K562 (cell line): ENCODE results near the gene KCTD11. TPM values are rescaled to one million over a fixed set of nuclear protein-coding genes. Genes with fewer than 3 reads are reported as not detected.

Experiments
- ATAC-seq: fragments of 200-7000 bp; cut with Tn5 transposase; 3 replicates; pipeline ENCODE4 v1.9.1; 2020; ENCODE audit warnings: moderate library complexity
- BruUV-seq: library from RNA; stranded (reverse); fragments of 400-500 nt; replicated peaks from 2 replicates; lab custom pipeline; 2021; lab: Mats Ljungman, UMichigan
- CTCF ChIA-PET: fragments of 300-600 bp; formaldehyde crosslinking; extraction: SDS; loops from one replicate; lab custom pipeline; 2021; ENCODE audit warnings: low intra/inter-chr PET ratio; lab: Yijun Ruan, JAX
- POLR2A ChIA-PET: fragments of 300-600, 350-650 bp; sonication (Branson Sonifier 250); formaldehyde crosslinking; extraction: SDS; loops from one replicate; lab custom pipeline; 2021; ENCODE audit warnings: antibody characterized with exemption, inconsistent platforms; lab: Yijun Ruan, JAX
- DNase-seq, 4 experiments: peaks; one replicate each; pipeline versions ENCODE4 v3.0.0 to v3.0.0-alpha.2; 2011 to 2018; ENCODE audit warnings: low spot score in 3 of 4, mixed read lengths in 3 of 4; ENCODE audit errors: extremely low read depth in 1 of 4
- FAIRE-seq: peaks from 2 replicates; lab custom pipeline; 2011; peaks lifted over from hg19 to GRCh38; lab: Jason Lieb, UNC
- H2AFZ ChIP-seq: 2 replicates; pipeline ENCODE4 v1.6.0; 2011; ENCODE audit warnings: low read depth, low read length, control low read depth, inconsistent platforms
- H3K27ac ChIP-seq: fragments of 200-600 bp; 3 replicates; pipeline ENCODE4 v1.8.0; 2011; ENCODE audit warnings: low read depth, mild to moderate bottlenecking, control low read depth, inconsistent platforms, low read length, moderate library complexity, mixed read lengths; ENCODE audit errors: extremely low read depth
- H3K27me3 ChIP-seq, 2 experiments: fragments of 300-600 bp in 1 of 2; 2 replicates in 1 of 2; 3 replicates in 1 of 2; pipeline versions ENCODE4 v1.6.0 to v1.8.0; 2011; ENCODE audit warnings: inconsistent platforms in 2 of 2, low read length in 2 of 2, mild to moderate bottlenecking in 1 of 2, mixed read lengths in 1 of 2, moderate library complexity in 1 of 2; ENCODE audit not compliant: control insufficient read depth in 2 of 2, insufficient read depth in 2 of 2
- H3K36me3 ChIP-seq: fragments of 300-600 bp; 3 replicates; pipeline ENCODE4 v1.8.0; 2011; ENCODE audit warnings: mild to moderate bottlenecking, low read length, inconsistent platforms; ENCODE audit not compliant: control insufficient read depth, insufficient read depth
- H3K4me1 ChIP-seq, 2 experiments: fragments of 200-600 bp in 1 of 2; replicated peaks in 1 of 2; 2 replicates in 1 of 2; 3 replicates in 1 of 2; pipeline versions ENCODE4 v1.5.1 to v1.8.0; 2011; ENCODE audit warnings: inconsistent platforms in 2 of 2, low read length in 2 of 2, mild to moderate bottlenecking in 1 of 2, mixed read lengths in 1 of 2, moderate library complexity in 1 of 2; ENCODE audit not compliant: control insufficient read depth in 2 of 2, insufficient read depth in 2 of 2
- H3K4me2 ChIP-seq: 2 replicates; pipeline ENCODE4 v1.6.1; 2011; ENCODE audit warnings: low read length, control low read depth, inconsistent platforms, mixed read lengths; ENCODE audit not compliant: insufficient read depth
- H3K4me3 ChIP-seq: fragments of 200-600 bp; sonication (generic), shearing (Covaris generic); 2 replicates; pipeline ENCODE4 v1.5.1; 2016; ENCODE audit warnings: control low read depth, inconsistent platforms
- H3K79me2 ChIP-seq: fragments of 200-600 bp; 3 replicates; pipeline ENCODE4 v1.8.0; 2011; ENCODE audit warnings: low read length, inconsistent platforms; ENCODE audit not compliant: control insufficient read depth, insufficient read depth
- H3K9ac ChIP-seq, 2 experiments: 2 replicates each; pipeline versions ENCODE4 v1.6.0 to v1.6.1; 2011; ENCODE audit warnings: low read depth in 2 of 2, low read length in 2 of 2, control low read depth in 1 of 2, inconsistent platforms in 1 of 2, mild to moderate bottlenecking in 1 of 2, mixed read lengths in 1 of 2; ENCODE audit not compliant: insufficient read depth in 1 of 2
- H3K9me1 ChIP-seq: one replicate; pipeline ENCODE4 v1.6.0; 2011; ENCODE audit warnings: inconsistent platforms, mild to moderate bottlenecking, low read length, moderate library complexity; ENCODE audit not compliant: control insufficient read depth, insufficient read depth
- H3K9me3 ChIP-seq: replicated peaks from 2 replicates; pipeline ENCODE4 v1.5.1; 2011; ENCODE audit warnings: low read depth, low read length, inconsistent platforms; ENCODE audit not compliant: control insufficient read depth, insufficient read depth
- H4K20me1 ChIP-seq: replicated peaks from 2 replicates; pipeline ENCODE4 v1.6.1; 2011; ENCODE audit warnings: low read length, inconsistent platforms, mixed read lengths; ENCODE audit not compliant: control insufficient read depth, insufficient read depth
- CREM ChIP-seq: IDR thresholded peaks from 2 replicates; pipeline ENCODE4 v1.6.1; 2014; ENCODE audit warnings: antibody characterized with exemption, low read depth
- GABPB1 ChIP-seq: sonication (generic); formaldehyde crosslinking; IDR thresholded peaks from 2 replicates; pipeline ENCODE4 v1.8.0; 2022; ENCODE audit warnings: mild to moderate bottlenecking, missing genetic modification reagents
- GABPB2 ChIP-seq: fragments of 250-450 bp; sonication (Bioruptor Pico); conservative IDR thresholded peaks from 2 replicates; pipeline ENCODE4 v1.5.1; 2021; ENCODE audit warnings: mild to moderate bottlenecking
- NFRKB ChIP-seq: fragments of 450-650 bp; IDR thresholded peaks from 2 replicates; pipeline ENCODE4 v1.6.1; 2016; ENCODE audit warnings: low read depth
- POLR2A ChIP-seq: fragments of 450-650 bp; conservative IDR thresholded peaks from 2 replicates; pipeline ENCODE4 v1.6.1; 2016
- POLR2AphosphoS2 ChIP-seq: IDR thresholded peaks from 2 replicates; pipeline ENCODE4 v1.6.1; 2012; ENCODE audit warnings: low read length, improper control_type of control experiment
- PRDM10 ChIP-seq: fragments of 450-650 bp; IDR thresholded peaks from 2 replicates; pipeline ENCODE4 v1.6.1; 2018; ENCODE audit not compliant: partially characterized antibody
- RUNX1 ChIP-seq: sonication (generic); IDR thresholded peaks from 2 replicates; pipeline ENCODE4 v1.6.1; 2016; ENCODE audit warnings: antibody characterized with exemption, low read depth
- SNRNP70 ChIP-seq: fragments of 200-400 bp; formaldehyde crosslinking; optimal IDR thresholded peaks from 2 replicates; pipeline ENCODE3; 2017; ENCODE audit warnings: low read depth, low read length
- TFAP4 ChIP-seq: sonication (generic); formaldehyde crosslinking; IDR thresholded peaks from 2 replicates; pipeline ENCODE4 v1.8.0; 2022; ENCODE audit warnings: missing genetic modification reagents, mild to moderate bottlenecking, moderate library complexity, borderline replicate concordance
- TGIF2 ChIP-seq: sonication (generic); formaldehyde crosslinking; IDR thresholded peaks from 2 replicates; pipeline ENCODE4 v1.8.1; 2022; ENCODE audit warnings: mild to moderate bottlenecking, missing genetic modification reagents, moderate library complexity
- ZBTB5 ChIP-seq: fragments of 450-650 bp; IDR thresholded peaks from 2 replicates; pipeline ENCODE4 v1.6.1; 2017; ENCODE audit warnings: antibody characterized with exemption
- ZNF23 ChIP-seq: fragments of 250-450 bp; sonication (Bioruptor Pico); IDR thresholded peaks from 2 replicates; pipeline ENCODE4 v1.4.0; 2020; ENCODE audit warnings: mild to moderate bottlenecking
- ZNF384 ChIP-seq: IDR thresholded peaks from 2 replicates; pipeline ENCODE4 v1.6.1; 2012; ENCODE audit warnings: low read depth, low read length, improper control_type of control experiment
- ZNF79 ChIP-seq: fragments of 250-450 bp; sonication (Bioruptor Pico); IDR thresholded peaks from 2 replicates; pipeline ENCODE4 v1.4.0; 2020; ENCODE audit warnings: low read depth, mild to moderate bottlenecking, moderate library complexity
- WGBS: fragments of 100-300 bp; shearing (Covaris generic); methylation state at CpG from one replicate; pipeline ENCODE4 v1.1.6; 2016; ENCODE audit warnings: low coverage, mixed read lengths; ENCODE audit not compliant: insufficient coverage; ENCODE audit errors: missing lambda C conversion rate; 5-methylcytosine and 5-hydroxymethylcytosine counted together
- in situ Hi-C: fragments of 300-500 bp; cut with MboI; formaldehyde crosslinking; loops from 4 replicates; pipeline ENCODE4 v1.15.0; 2018; ENCODE audit warnings: inconsistent platforms, mixed read lengths
- intact Hi-C: fragments of 100-400 bp; cut with micrococcal nuclease; formaldehyde crosslinking; loops from 2 replicates; pipeline ENCODE4 v1.14.2; 2022
- polyA plus RNA-seq, 8 experiments: library from polyadenylated mRNA; depleted of rRNA in 4 of 8; stranded (reverse) in 5 of 8; unstranded in 3 of 8; fragments of >200 nt; fragmentation: Nextera tagmentation in 2 of 8; fragmentation: Illumina TruSeq in 1 of 8; extraction: Ambion mirVana in 2 of 8; extraction: Trizol in 1 of 8; gene quantifications; 2 replicates each; pipeline versions ENCODE4 v1.2.1 to v1.2.3, GENCODE V29; 2011 to 2014; ENCODE audit warnings: inconsistent platforms in 1 of 8, missing spikeins in 1 of 8
- total RNA-seq, 7 experiments: library from RNA; depleted of rRNA in 6 of 7; stranded (reverse); fragments of >200 nt in 6 of 7; fragmentation: Illumina TruSeq in 2 of 7; extraction: Trizol in 2 of 7; gene quantifications; 2 replicates each; pipeline versions ENCODE4 v1.2.1 to v1.2.3, GENCODE V29; 2011 to 2021; ENCODE audit warnings: low replicate concordance in 1 of 7

The KCTD11 gene
- total and polyA plus RNA-seq, 9 of the 15 experiments (the other 6 are each of a cell fraction or from before 2014, with no cell fraction given) = 0.01 to 3.2 (median 2.5) TPM; not detected in 1

- TF ChIP-seq PRDM10 (no peak), TGIF2 (no peak), GABPB1 (no peak)
Measured at GRCh38 chr17:7330638-7331015, 21.3 kb upstream of the KCTD11 start (continued).

GRCh38 chr17:7332111-7332510, 19.9 kb upstream of the KCTD11 start:
- TF ChIP-seq ZBTB5 = no peak
- TF ChIP-seq RUNX1 = no peak
- no peak for TF ChIP-seq SNRNP70
- no peak for TF ChIP-seq CREM
- no peak for TF ChIP-seq GABPB2 (CRISPR knock-in tag)
- TF ChIP-seq ZNF79 (CRISPR knock-in tag) = no peak
- no peak for TF ChIP-seq ZNF384
- TF ChIP-seq ZNF23 (CRISPR knock-in tag) = no peak
- TF ChIP-seq POLR2A = no peak
- TF ChIP-seq POLR2AphosphoS2 = no peak
- TF ChIP-seq TFAP4 (CRISPR knock-in tag) = no peak
- TF ChIP-seq NFRKB = no peak
- Histone ChIP-seq H3K27ac (no peak overlapping the region), H4K20me1 (no peaks in the 10 kb centered on the region), H2AFZ (peak overlapping the region; percentile 71), H3K9me3 (no peaks in the 10 kb centered on the region), H3K4me2 (peak overlapping the region; percentile 66), H3K4me3 (no peak overlapping the region), H3K36me3 (no peaks in the 10 kb centered on the region), H3K27me3 (no peaks in the 10 kb centered on the region), H3K79me2 (peaks cover 16% of the 10 kb centered on the region), H3K9me1 (no peaks in the 10 kb centered on the region), H3K9ac (peak overlapping the region in 1 of 2 experiments; percentile 61; a peak in 1 of 4 replicates), H3K4me1 (peaks cover 15 to 50% of the 10 kb centered on the region in 2 experiments)
- ChIA-PET CTCF (no interaction called here), POLR2A (interaction anchor here (0.7 to 1.1 kb wide), 3 partner anchors 13 to 146 kb away, joined by 3 to 4 read pairs (median 3); partner anchors contain the start of gene GPS2)
- intact Hi-C loops = no loop called here
- in situ Hi-C loops = loop anchor here (10.0 kb wide), 1 partner anchor 287 kb away; the partner anchor contains the start of gene SLC16A11
- 39% methylated on average over 4 of the region's 7 CpGs for WGBS
- BruUV-seq = no TSS peak
- DNase-seq (no peak), ATAC-seq (no peak), FAIRE-seq (no peak)
